ENCODE measurements around the gene OLFM3. TPM values are rescaled to one million over a fixed set of nuclear protein-coding genes. Genes with fewer than 3 reads are reported as not detected.

OLFM3 gene
- total RNA-seq, 1 experiment from 2014 or later: 0.26 TPM

- Histone ChIP-seq H4K8ac (replicated peaks; ENCODE audit: insufficient read length, low read depth, low read length) (no peak overlapping the region), H3K23me2 (ENCODE audit: insufficient read length, low read depth, low read length, poor library complexity, severe bottlenecking) (peaks cover 2% of the 10 kb centered on the region), H2AFZ (ENCODE audit: low read length) (no peak overlapping the region), H2BK5ac (ENCODE audit: insufficient read length, low read length) (no peak overlapping the region), H3K27me3 (ENCODE audit: insufficient read depth, low read length) (no peaks in the 10 kb centered on the region), H2BK15ac (ENCODE audit: low read depth, low read length) (no peak overlapping the region), H4K5ac (ENCODE audit: insufficient read length, low read depth, low read length) (no peak overlapping the region), H4K20me1 (ENCODE audit: control insufficient read depth, insufficient read depth, insufficient read length) (no peaks in the 10 kb centered on the region), H3K9ac (ENCODE audit: extremely low read depth, insufficient read length, low read length) (no peak overlapping the region), H3K23ac (ENCODE audit: insufficient read length, low read depth, low read length) (no peak overlapping the region), H3T11ph (ENCODE audit: low read length) (no peak overlapping the region), H3K18ac (ENCODE audit: insufficient read length, low read depth, low read length) (no peak overlapping the region), H3K4ac (ENCODE audit: low read depth, low read length) (no peak overlapping the region), H3K14ac (ENCODE audit: insufficient read depth, low read length) (no peak overlapping the region), H3K79me1 (ENCODE audit: insufficient read depth, low read depth, low read length, poor library complexity, severe bottlenecking) (no peaks in the 10 kb centered on the region), H2BK12ac (ENCODE audit: insufficient read length, low read depth, low read length) (no peak overlapping the region), H3K56ac (ENCODE audit: insufficient read length, low read depth, low read length) (no peak overlapping the region), H3K4me1 (ENCODE audit: insufficient read depth, low read length) (no peaks in the 10 kb centered on the region; the same call in 1 of the 2 replicates), H3K79me2 (ENCODE audit: insufficient read depth, low read length) (no peaks in the 10 kb centered on the region), H2BK20ac (ENCODE audit: low read depth, low read length, poor library complexity, severe bottlenecking) (no peak overlapping the region), H3K27ac (ENCODE audit: insufficient read length, low read depth, low read length) (no peak overlapping the region), H2BK120ac (ENCODE audit: low read depth, low read length, poor library complexity, severe bottlenecking) (no peak overlapping the region), H2AK5ac (ENCODE audit: insufficient read length, low read length) (no peak overlapping the region), H3K9me3 (ENCODE audit: control insufficient read depth, low read depth, low read length) (no peaks in the 10 kb centered on the region), H3K4me2 (ENCODE audit: insufficient read depth, insufficient read length, low read length) (no peak overlapping the region), H4K91ac (ENCODE audit: insufficient read length, low read depth, low read length) (no peak overlapping the region)
- no peak overlapping the region for H3K4me3 Mint-ChIP-seq
- H3K27me3 Mint-ChIP-seq (ENCODE audit: low read depth): no peaks in the 10 kb centered on the region
- WGBS (ENCODE audit: extremely low coverage, insufficient read length, low lambda C conversion rate): no CpG with 5 or more reads among the region's 4 CpGs
- no peaks in the 10 kb centered on the region for H3K36me3 Mint-ChIP-seq (ENCODE audit: insufficient read depth in 1 of 3, low read depth in 3 of 3)
- TF ChIP-seq CTCF (conservative IDR thresholded peaks at IDR 0.05): no peak
- peaks cover 0 to 8% of the 10 kb centered on the region in 2 experiments; a peak in 1 of 4 replicates for H3K4me1 Mint-ChIP-seq
- DNase-seq: no peak
- H3K27ac Mint-ChIP-seq: no peak overlapping the region
- H3K9me3 Mint-ChIP-seq: no peaks in the 10 kb centered on the region
Measured at GRCh38 chr1:101967871-101968270, 28.9 kb downstream of the OLFM3 start.
